Vagina (tissue), 2 donors: ENCODE data around the gene SPECC1.

Experiments
- CTCF ChIP-seq, 3 experiments: fragments of 450-650 bp in 2 of 3; fragments of 200-600 bp in 1 of 3; sonication (generic) in 1 of 3; IDR thresholded peaks; one replicate each; pipeline ENCODE4 v1.5.1; 2017 to 2019; ENCODE audit warnings: antibody characterized with exemption in 3 of 3, mild to moderate bottlenecking in 2 of 3, moderate library complexity in 2 of 3
- POLR2A ChIP-seq, 2 donors: fragments of 450-650 bp; IDR thresholded peaks; one replicate each; pipeline ENCODE4 v1.6.1; 2017; ENCODE audit warnings: antibody characterized with exemption in 2 of 2, mild to moderate bottlenecking in 2 of 2, moderate library complexity in 2 of 2
- POLR2AphosphoS5 ChIP-seq, 2 donors: sonication (generic); formaldehyde crosslinking; IDR thresholded peaks; one replicate each; pipeline ENCODE4 v1.9.0; 2017; ENCODE audit warnings: antibody characterized with exemption in 2 of 2, mild to moderate bottlenecking in 2 of 2, low read depth in 1 of 2; ENCODE audit not compliant: insufficient read depth in 1 of 2

GRCh38 chr17:20174588-20175265, 165.6 kb downstream of the SPECC1 start:
- TF ChIP-seq CTCF (IDR thresholded peaks at IDR 0.05) (no peak), POLR2A (IDR thresholded peaks at IDR 0.05) (no peak), POLR2AphosphoS5 (IDR thresholded peaks at IDR 0.05; ENCODE audit: insufficient read depth in 1 of 2, low read depth in 1 of 2) (no peak)
